Stimulated activated CD8-positive, alpha-beta memory T cell treated with anti-CD3 and anti-CD28 coated beads, Interleukin-7, amount 100 ng/mL, for 4 hours (primary cell): ENCODE data around the gene C16orf90.
"Not testable (repeated sequence)": the region's sequence is repeated elsewhere in the genome, so short reads cannot be mapped to it uniquely, and the experiment has no call there.

Experiments used
- DNase-seq, 2 donors: peaks; one replicate each; pipeline ENCODE4 v3.0.0-alpha.2; 2020; ENCODE audit warnings: low read depth in 2 of 2

C16orf90 gene

GRCh38 chr16:3484318-3485096 lies 10.8 kb downstream of the C16orf90 start:
- DNase-seq, result no peak

- DNase-seq, result no peak
These were observed 12.5 kb downstream of the C16orf90 start for GRCh38 chr16:3482659-3483241.

GRCh38 chr16:3481696-3482658 lies 13.3 kb downstream of the C16orf90 start:
- no peak for DNase-seq

GRCh38 chr16:3480901-3481695 lies 14.2 kb downstream of the C16orf90 start:
- DNase-seq, result no peak

GRCh38 chr16:3479654-3480216 lies 15.6 kb downstream of the C16orf90 start:
- DNase-seq, result no peak

- no peak for DNase-seq
These were observed 16.9 kb downstream of the C16orf90 start for GRCh38 chr16:3478242-3478925.

- DNase-seq, result no peak
These were observed 18.9 kb downstream of the C16orf90 start for GRCh38 chr16:3476409-3476808.

- DNase-seq, result no peak
These were observed 19.5 kb downstream of the C16orf90 start for GRCh38 chr16:3475604-3476375.

- DNase-seq, result not testable (repeated sequence)
These were observed 20.4 kb downstream of the C16orf90 start for GRCh38 chr16:3474870-3475269.

- DNase-seq, result no peak
These were observed 21.0 kb downstream of the C16orf90 start for GRCh38 chr16:3474136-3474779.

- not testable (repeated sequence) for DNase-seq
These were observed 21.7 kb downstream of the C16orf90 start for GRCh38 chr16:3473596-3473943.

GRCh38 chr16:3472878-3473595 lies 22.3 kb downstream of the C16orf90 start:
- DNase-seq, result no peak

GRCh38 chr16:3471518-3472176 lies 23.6 kb downstream of the C16orf90 start:
- no peak for DNase-seq

GRCh38 chr16:3470723-3471122 lies 24.6 kb downstream of the C16orf90 start:
- no peak for DNase-seq

GRCh38 chr16:3469736-3470135 lies 25.6 kb downstream of the C16orf90 start:
- DNase-seq, result no peak

GRCh38 chr16:3468501-3468900 lies 26.8 kb downstream of the C16orf90 start:
- DNase-seq, result no peak

GRCh38 chr16:3467921-3468320 lies 27.4 kb downstream of the C16orf90 start:
- no peak for DNase-seq

GRCh38 chr16:3467182-3467581 lies 28.1 kb downstream of the C16orf90 start:
- DNase-seq, result no peak
